Activated naive CD8-positive, alpha-beta T cell treated with anti-CD3 and anti-CD28 coated beads, Interleukin-2, amount 10 ng/mL, durations not matched to agents 7 days and 5 days (primary cell): ENCODE data around the gene VPS11. TPM values are rescaled to one million over a fixed set of nuclear protein-coding genes. Genes with fewer than 3 reads are reported as not detected.
"Not testable (repeated sequence)": the region's sequence is repeated elsewhere in the genome, so short reads cannot be mapped to it uniquely, and the experiment has no call there.

Source experiments
- ATAC-seq: fragments of 150-1000 bp; cut with Tn5 transposase; one replicate; pipeline ENCODE4 v1.10.0; 2021; ENCODE audit warnings: low read depth, moderate library complexity
- POLR2A ChIA-PET: fragments of 350-600 bp; sonication (Branson Sonifier 250); formaldehyde crosslinking; loops from one replicate; lab custom pipeline; 2021; ENCODE audit warnings: antibody characterized with exemption; lab: Charles Lee
- DNase-seq: peaks from one replicate; pipeline ENCODE4 v3.0.0; 2021
- H3K27ac Mint-ChIP-seq: one replicate; pipeline ENCODE4 v1.8.0; 2022; ENCODE audit warnings: mild to moderate bottlenecking, mixed read lengths
- H3K27me3 Mint-ChIP-seq: one replicate; pipeline ENCODE4 v1.8.0; 2022; ENCODE audit warnings: mild to moderate bottlenecking, moderate library complexity, mixed read lengths
- H3K36me3 Mint-ChIP-seq: one replicate; pipeline ENCODE4 v1.8.0; 2021; ENCODE audit warnings: mild to moderate bottlenecking, mixed read lengths
- H3K4me1 Mint-ChIP-seq: one replicate; pipeline ENCODE4 v1.8.0; 2021; ENCODE audit warnings: mixed read lengths
- H3K4me3 Mint-ChIP-seq: one replicate; pipeline ENCODE4 v1.8.0; 2022; ENCODE audit warnings: mild to moderate bottlenecking, moderate library complexity, mixed read lengths
- H3K9me3 Mint-ChIP-seq: one replicate; pipeline ENCODE4 v1.8.0; 2021; ENCODE audit warnings: mixed read lengths
- total RNA-seq, 2 experiments: library from RNA; stranded (reverse); gene quantifications; one replicate each; pipeline ENCODE4 v1.2.3, GENCODE V29; 2021

The VPS11 gene
- total RNA-seq, 2 experiments from 2014 or later = 41.2 to 46.2 TPM

- peaks cover 28% of the 10 kb centered on the region for H3K36me3 Mint-ChIP-seq
- H3K9me3 Mint-ChIP-seq = no peaks in the 10 kb centered on the region
- DNase-seq (no peak), ATAC-seq (no peak)
- no peaks in the 10 kb centered on the region for H3K27me3 Mint-ChIP-seq
- POLR2A ChIA-PET = interaction anchor here (0.6 to 0.7 kb wide), 2 partner anchors 11 to 274 kb away, joined by 3 read pairs; partner anchors contain the start of gene HYOU1
- peaks cover 1% of the 10 kb centered on the region for H3K4me1 Mint-ChIP-seq
- H3K4me3 Mint-ChIP-seq = no peak overlapping the region
- H3K27ac Mint-ChIP-seq = no peak overlapping the region
These were observed 21.1 kb upstream of the VPS11 start for GRCh38 chr11:119046489-119046888.

GRCh38 chr11:119047205-119047604 is 20.4 kb upstream of the VPS11 start:
- ATAC-seq (no peak), DNase-seq (no peak)
- Mint-ChIP-seq H3K4me3 (no peak overlapping the region), H3K9me3 (no peaks in the 10 kb centered on the region), H3K27me3 (no peaks in the 10 kb centered on the region), H3K36me3 (peaks cover 31% of the 10 kb centered on the region), H3K4me1 (peaks cover 1% of the 10 kb centered on the region), H3K27ac (peak overlapping the region; percentile 47)
- POLR2A ChIA-PET = no interaction called here

GRCh38 chr11:119048644-119049043 is 19.0 kb upstream of the VPS11 start:
- Mint-ChIP-seq H3K27ac (peak overlapping the region; percentile 22), H3K9me3 (no peaks in the 10 kb centered on the region), H3K4me3 (no peak overlapping the region), H3K27me3 (no peaks in the 10 kb centered on the region), H3K36me3 (peaks cover 34% of the 10 kb centered on the region), H3K4me1 (peaks cover 2% of the 10 kb centered on the region)
- POLR2A ChIA-PET = interaction anchor here (1.1 to 1.3 kb wide), 2 partner anchors 8 to 30 kb away, joined by 3 to 6 read pairs; partner anchors contain the start of genes RPS25 and TRAPPC4
- ATAC-seq = no peak
- no peak for DNase-seq

GRCh38 chr11:119049081-119049480 is 18.5 kb upstream of the VPS11 start:
- no peak overlapping the region for H3K4me3 Mint-ChIP-seq
- DNase-seq (no peak), ATAC-seq (no peak)
- no peaks in the 10 kb centered on the region for H3K9me3 Mint-ChIP-seq
- H3K27ac Mint-ChIP-seq = no peak overlapping the region
- peaks cover 2% of the 10 kb centered on the region for H3K4me1 Mint-ChIP-seq
- H3K27me3 Mint-ChIP-seq = no peaks in the 10 kb centered on the region
- POLR2A ChIA-PET = no interaction called here
- peaks cover 34% of the 10 kb centered on the region for H3K36me3 Mint-ChIP-seq

GRCh38 chr11:119051440-119052162 is 16.0 kb upstream of the VPS11 start:
- no peak overlapping the region for H3K4me3 Mint-ChIP-seq
- peaks cover 28% of the 10 kb centered on the region for H3K36me3 Mint-ChIP-seq
- H3K9me3 Mint-ChIP-seq = no peaks in the 10 kb centered on the region
- POLR2A ChIA-PET = interaction anchor here (0.9 to 1.8 kb wide), 2 partner anchors 16 to 54 kb away, joined by 3 to 8 read pairs; partner anchors contain the start of genes CENATAC and VPS11
- peaks cover 11% of the 10 kb centered on the region for H3K4me1 Mint-ChIP-seq
- DNase-seq = no peak
- ATAC-seq = no peak
- H3K27ac Mint-ChIP-seq = no peak overlapping the region
- no peaks in the 10 kb centered on the region for H3K27me3 Mint-ChIP-seq

- no peak overlapping the region for H3K27ac Mint-ChIP-seq
These were observed 15.3 kb upstream of the VPS11 start for GRCh38 chr11:119052163-119052814.

GRCh38 chr11:119054418-119054817 is 13.2 kb upstream of the VPS11 start:
- Mint-ChIP-seq H3K4me1 (peaks cover 23% of the 10 kb centered on the region), H3K9me3 (no peaks in the 10 kb centered on the region), H3K36me3 (peaks cover 18% of the 10 kb centered on the region), H3K27ac (no peak overlapping the region), H3K27me3 (no peaks in the 10 kb centered on the region), H3K4me3 (peak overlapping the region; percentile 3)
- DNase-seq (no peak), ATAC-seq (no peak)
- POLR2A ChIA-PET = interaction anchor here (0.6 to 4.9 kb wide), 2 partner anchors 13 to 233 kb away, joined by 3 to 44 read pairs; partner anchors contain the start of gene VPS11

More at GRCh38 chr11:119052163-119052814, 15.3 kb upstream of the VPS11 start:
- Mint-ChIP-seq H3K27me3 (no peaks in the 10 kb centered on the region), H3K9me3 (no peaks in the 10 kb centered on the region), H3K4me3 (no peak overlapping the region), H3K4me1 (peaks cover 11% of the 10 kb centered on the region), H3K36me3 (peaks cover 25% of the 10 kb centered on the region)
- POLR2A ChIA-PET = no interaction called here
- ATAC-seq = no peak
- no peak for DNase-seq

- Mint-ChIP-seq H3K36me3 (peaks cover 14% of the 10 kb centered on the region), H3K9me3 (no peaks in the 10 kb centered on the region), H3K27ac (peak overlapping the region; percentile 79), H3K4me3 (peak overlapping the region; percentile 98), H3K27me3 (no peaks in the 10 kb centered on the region), H3K4me1 (peaks cover 23% of the 10 kb centered on the region)
- ATAC-seq (no peak), DNase-seq (no peak)
- POLR2A ChIA-PET = interaction anchor here (0.6 to 4.9 kb wide), 16 partner anchors 8 to 266 kb away, joined by 3 to 44 read pairs (median 4); partner anchors contain the start of genes C2CD2L, CENATAC, HINFP and HMBS
These were observed 11.7 kb upstream of the VPS11 start for GRCh38 chr11:119055901-119056300.

GRCh38 chr11:119056421-119056999 is 11.1 kb upstream of the VPS11 start:
- POLR2A ChIA-PET = interaction anchor here (0.6 to 4.9 kb wide), 20 partner anchors 8 to 452 kb away, joined by 3 to 44 read pairs (median 4); partner anchors contain the start of genes C2CD2L, DPAGT1, HINFP and HMBS
- Mint-ChIP-seq H3K4me3 (peak overlapping the region; percentile 98), H3K27ac (peak overlapping the region; percentile 98), H3K4me1 (peaks cover 23% of the 10 kb centered on the region), H3K27me3 (no peaks in the 10 kb centered on the region), H3K36me3 (peaks cover 10% of the 10 kb centered on the region), H3K9me3 (no peaks in the 10 kb centered on the region)
- ATAC-seq (no peak), DNase-seq (peak; percentile 58)

GRCh38 chr11:119057000-119057769 is 10.4 kb upstream of the VPS11 start, which contains the start of gene HYOU1:
HYOU1 (minus strand) TSS chr11:119057205; CDS start chr11:119056160, 1,045 bp downstream.
- Mint-ChIP-seq H3K27me3 (no peaks in the 10 kb centered on the region), H3K27ac (peak within 1 kb of the TSS; percentile 98), H3K36me3 (peaks cover 7% of the 10 kb centered on the region), H3K4me3 (peak within 1 kb of the TSS; percentile 98), H3K4me1 (peaks cover 22% of the 10 kb centered on the region), H3K9me3 (no peaks in the 10 kb centered on the region)
- ATAC-seq = peak; percentile 98
- DNase-seq = peak; percentile 99
- POLR2A ChIA-PET = interaction anchor here (0.6 to 4.9 kb wide), 21 partner anchors 8 to 453 kb away, joined by 3 to 44 read pairs (median 5); partner anchors contain the start of genes C2CD2L, DPAGT1, HINFP and HMBS

GRCh38 chr11:119059128-119059527 is 8.5 kb upstream of the VPS11 start:
- DNase-seq, ATAC-seq, H3K36me3 Mint-ChIP-seq, H3K4me3 Mint-ChIP-seq, H3K27ac Mint-ChIP-seq, H3K27me3 Mint-ChIP-seq, POLR2A ChIA-PET, H3K9me3 Mint-ChIP-seq: not testable (repeated sequence)
- peaks cover 23% of the 10 kb centered on the region for H3K4me1 Mint-ChIP-seq

GRCh38 chr11:119061256-119061655 is 6.4 kb upstream of the VPS11 start:
- no peaks in the 10 kb centered on the region for H3K27me3 Mint-ChIP-seq
- peaks cover 4% of the 10 kb centered on the region for H3K36me3 Mint-ChIP-seq
- H3K27ac Mint-ChIP-seq = no peak overlapping the region
- ATAC-seq (no peak), DNase-seq (no peak)
- H3K9me3 Mint-ChIP-seq = no peaks in the 10 kb centered on the region
- H3K4me1 Mint-ChIP-seq = peaks cover 24% of the 10 kb centered on the region
- H3K4me3 Mint-ChIP-seq = no peak overlapping the region
- POLR2A ChIA-PET = interaction anchor here (0.7 to 1.0 kb wide), 3 partner anchors 24 to 260 kb away, joined by 4 to 7 read pairs (median 6); no protein-coding TSS in a partner anchor
